CD4-positive, alpha-beta memory T cell (primary cell): ENCODE results near the gene MTTP. TPM values are rescaled to one million over a fixed set of nuclear protein-coding genes. Genes with fewer than 3 reads are reported as not detected.

Source experiments
- CTCF ChIA-PET: fragments of 350-600 bp; sonication (Branson Sonifier 250); formaldehyde crosslinking; loops from one replicate; lab custom pipeline; 2021; ENCODE audit warnings: inconsistent platforms; ENCODE audit not compliant: partially characterized antibody; lab: Charles Lee
- POLR2A ChIA-PET: fragments of 350-600 bp; sonication (Branson Sonifier 250); formaldehyde crosslinking; loops from one replicate; lab custom pipeline; 2021; ENCODE audit not compliant: partially characterized antibody; lab: Charles Lee
- DNase-seq, 5 donors: peaks; one replicate each; pipeline versions ENCODE4 v3.0.0 to v3.0.0-alpha.2; 2020 to 2022; ENCODE audit warnings: mixed read lengths in 1 of 5
- H3K27ac ChIP-seq: one replicate; pipeline ENCODE4 v1.7.0; 2013; ENCODE audit warnings: low read depth, low read length
- H3K27me3 ChIP-seq: 2 replicates; pipeline ENCODE4 v1.7.0; 2013; ENCODE audit warnings: mild to moderate bottlenecking, low read length, moderate library complexity; ENCODE audit not compliant: insufficient read depth
- H3K36me3 ChIP-seq: 2 replicates; pipeline ENCODE4 v1.7.0; 2013; ENCODE audit warnings: mild to moderate bottlenecking, low read length, moderate library complexity; ENCODE audit not compliant: insufficient read depth
- H3K4me1 ChIP-seq: 2 replicates; pipeline ENCODE4 v1.7.0; 2013; ENCODE audit warnings: mild to moderate bottlenecking, low read length, moderate library complexity; ENCODE audit not compliant: insufficient read depth
- H3K4me3 ChIP-seq, 2 donors: one replicate each; pipeline ENCODE4 v1.7.0; 2013; ENCODE audit warnings: low read length in 2 of 2, mild to moderate bottlenecking in 1 of 2
- H3K9me3 ChIP-seq, 2 donors: one replicate each; pipeline ENCODE4 v1.7.0; 2013; ENCODE audit warnings: low read length in 2 of 2, control low read depth in 1 of 2; ENCODE audit not compliant: control insufficient read depth in 1 of 2
- H3K27ac Mint-ChIP-seq, 7 donors: one replicate each; pipeline ENCODE4 v1.8.0; 2020 to 2021; ENCODE audit warnings: mixed read lengths in 7 of 7, mild to moderate bottlenecking in 6 of 7, inconsistent platforms in 3 of 7, moderate library complexity in 3 of 7
- H3K27me3 Mint-ChIP-seq, 2 donors: one replicate each; pipeline ENCODE4 v1.8.0; 2020 to 2021; ENCODE audit warnings: mixed read lengths in 2 of 2
- H3K36me3 Mint-ChIP-seq, 2 donors: one replicate each; pipeline ENCODE4 v1.8.0; 2020 to 2021; ENCODE audit warnings: mixed read lengths in 2 of 2, inconsistent platforms in 1 of 2, mild to moderate bottlenecking in 1 of 2
- H3K4me1 Mint-ChIP-seq, 4 donors: one replicate each; pipeline ENCODE4 v1.8.0; 2020 to 2021; ENCODE audit warnings: mixed read lengths in 4 of 4, mild to moderate bottlenecking in 1 of 4
- H3K4me3 Mint-ChIP-seq, 8 donors: one replicate each; pipeline ENCODE4 v1.8.0; 2020 to 2021; ENCODE audit warnings: mixed read lengths in 8 of 8, mild to moderate bottlenecking in 7 of 8, moderate library complexity in 6 of 8, inconsistent platforms in 3 of 8
- H3K9me3 Mint-ChIP-seq, 8 donors: one replicate each; pipeline ENCODE4 v1.8.0; 2020 to 2021; ENCODE audit warnings: mixed read lengths in 8 of 8, mild to moderate bottlenecking in 5 of 8, inconsistent platforms in 3 of 8, moderate library complexity in 1 of 8
- intact Hi-C: fragments of 100-400 bp; cut with micrococcal nuclease; formaldehyde crosslinking; loops from one replicate; pipeline ENCODE4 v1.15.1; 2023
- polyA plus RNA-seq, 2 donors: library from polyadenylated mRNA; unstranded; fragments of 300-500 nt; fragmentation: Illumina TruSeq; gene quantifications; one replicate each; pipeline ENCODE4 v1.2.3, GENCODE V29; 2021
- total RNA-seq, 2 experiments: library from RNA; stranded (reverse); gene quantifications; one replicate each; pipeline ENCODE4 v1.2.3, GENCODE V29; 2021

Gene MTTP
- total and polyA plus RNA-seq, 4 experiments from 2014 or later: 0.67 TPM; not detected in 3

DNA sequence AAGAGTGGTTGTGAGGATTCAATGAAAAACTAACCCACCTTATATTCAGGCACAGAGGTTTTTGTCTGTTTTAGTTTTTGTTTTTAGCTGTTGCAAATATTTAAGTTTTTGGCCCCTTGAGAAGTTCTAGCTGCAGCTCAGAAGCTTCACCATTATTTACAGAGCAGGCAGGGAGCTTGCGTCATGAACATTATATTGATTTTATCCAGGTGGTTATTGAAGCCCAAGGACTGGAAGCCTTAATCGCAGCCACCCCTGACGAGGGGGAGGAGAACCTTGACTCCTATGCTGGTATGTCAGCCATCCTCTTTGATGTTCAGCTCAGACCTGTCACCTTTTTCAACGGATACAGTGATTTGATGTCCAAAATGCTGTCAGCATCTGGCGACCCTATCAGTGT, 38.1 kb downstream of the MTTP start:
- Mint-ChIP-seq H3K27me3 (peaks cover 6 to 15% of the 10 kb centered on the region in 2 donors), H3K4me1 (no peaks in the 10 kb centered on the region), H3K27ac (no peak overlapping the region), H3K9me3 (no peaks in the 10 kb centered on the region), H3K4me3 (no peak overlapping the region), H3K36me3 (no peaks in the 10 kb centered on the region)
- Histone ChIP-seq H3K9me3 (no peaks in the 10 kb centered on the region), H3K27me3 (no peaks in the 10 kb centered on the region), H3K4me3 (no peak overlapping the region), H3K27ac (no peak overlapping the region), H3K4me1 (no peaks in the 10 kb centered on the region), H3K36me3 (no peaks in the 10 kb centered on the region)
- CTCF ChIA-PET: interaction anchor here (1.0 kb wide), 1 partner anchor 11 kb away, joined by 3 read pairs; no protein-coding TSS in a partner anchor
- no peak for DNase-seq
- POLR2A ChIA-PET: no interaction called here
- intact Hi-C loops: no loop called here

DNA sequence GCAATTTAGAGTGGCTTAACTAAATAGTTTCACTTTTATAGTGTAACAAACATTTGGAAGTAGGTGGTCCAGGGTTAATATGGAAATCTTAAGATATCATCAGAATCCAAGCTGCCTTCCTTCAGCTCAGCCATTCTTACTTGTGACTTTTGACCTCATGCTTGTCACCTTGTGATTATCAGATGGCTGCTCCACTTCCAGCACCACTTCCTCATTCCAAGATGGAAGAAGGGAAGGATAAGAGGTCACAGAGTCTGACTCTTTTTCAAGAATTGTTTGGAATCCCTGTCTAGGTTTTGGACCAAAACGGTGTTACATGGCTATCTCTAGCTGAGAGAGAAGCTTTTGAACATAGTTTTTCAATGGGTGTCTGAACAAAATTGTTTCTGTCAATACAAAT, 39.9 kb downstream of the MTTP start:
- CTCF ChIA-PET: no interaction called here
- no peak overlapping the region for H3K4me3 Mint-ChIP-seq
- peaks cover 9 to 16% of the 10 kb centered on the region in 2 donors for H3K27me3 Mint-ChIP-seq

DNA sequence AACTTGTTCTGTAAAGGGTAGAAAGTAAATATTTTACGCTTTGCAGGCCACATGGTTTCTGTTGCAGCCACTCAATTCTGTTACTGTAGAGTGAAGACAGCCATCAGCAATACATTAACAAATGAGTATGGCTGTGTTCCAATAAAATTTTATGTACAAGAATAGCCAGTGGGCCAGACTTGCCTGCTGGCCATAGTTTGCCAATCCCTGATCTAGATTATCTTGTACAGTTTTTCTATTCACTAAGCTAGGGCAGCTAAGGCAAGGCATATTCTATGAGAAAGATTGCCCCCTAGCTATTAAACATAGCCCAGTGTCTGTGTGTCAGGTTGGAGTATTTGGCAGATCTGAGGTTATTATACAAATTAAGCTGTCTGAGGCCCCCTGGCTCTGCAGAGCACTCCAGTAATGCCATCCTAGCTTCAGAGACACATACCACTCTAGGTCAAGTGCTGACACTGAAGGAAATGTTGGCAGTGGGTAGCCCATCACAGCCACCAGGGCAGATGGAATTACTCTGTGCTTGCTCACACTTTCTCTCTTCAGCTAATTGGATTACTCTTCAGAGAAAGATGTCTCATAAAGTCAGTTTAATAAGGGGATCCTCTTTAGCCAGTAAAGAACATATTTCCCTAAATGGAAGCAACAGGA, 40.7 kb downstream of the MTTP start:
- H3K9me3 ChIP-seq: no peaks in the 10 kb centered on the region
- POLR2A ChIA-PET: no interaction called here
- Mint-ChIP-seq H3K27me3 (peaks cover 9 to 16% of the 10 kb centered on the region in 2 donors), H3K27ac (no peak overlapping the region), H3K4me3 (no peak overlapping the region), H3K36me3 (no peaks in the 10 kb centered on the region), H3K9me3 (no peaks in the 10 kb centered on the region), H3K4me1 (no peaks in the 10 kb centered on the region)
- DNase-seq: no peak
- CTCF ChIA-PET: no interaction called here
- no peak overlapping the region for H3K4me3 ChIP-seq
- intact Hi-C loops: no loop called here
- H3K36me3 ChIP-seq: no peaks in the 10 kb centered on the region
- no peak overlapping the region for H3K27ac ChIP-seq
- no peaks in the 10 kb centered on the region for H3K27me3 ChIP-seq
- H3K4me1 ChIP-seq: no peaks in the 10 kb centered on the region

More for the DNA sequence above, 39.9 kb downstream of the MTTP start:
- no peak for DNase-seq
- Histone ChIP-seq H3K9me3 (no peaks in the 10 kb centered on the region), H3K36me3 (no peaks in the 10 kb centered on the region), H3K27ac (no peak overlapping the region), H3K4me3 (no peak overlapping the region), H3K27me3 (no peaks in the 10 kb centered on the region), H3K4me1 (no peaks in the 10 kb centered on the region)
- Mint-ChIP-seq H3K36me3 (no peaks in the 10 kb centered on the region), H3K9me3 (no peaks in the 10 kb centered on the region), H3K27ac (no peak overlapping the region), H3K4me1 (no peaks in the 10 kb centered on the region)
- intact Hi-C loops: no loop called here
- POLR2A ChIA-PET: no interaction called here

DNA sequence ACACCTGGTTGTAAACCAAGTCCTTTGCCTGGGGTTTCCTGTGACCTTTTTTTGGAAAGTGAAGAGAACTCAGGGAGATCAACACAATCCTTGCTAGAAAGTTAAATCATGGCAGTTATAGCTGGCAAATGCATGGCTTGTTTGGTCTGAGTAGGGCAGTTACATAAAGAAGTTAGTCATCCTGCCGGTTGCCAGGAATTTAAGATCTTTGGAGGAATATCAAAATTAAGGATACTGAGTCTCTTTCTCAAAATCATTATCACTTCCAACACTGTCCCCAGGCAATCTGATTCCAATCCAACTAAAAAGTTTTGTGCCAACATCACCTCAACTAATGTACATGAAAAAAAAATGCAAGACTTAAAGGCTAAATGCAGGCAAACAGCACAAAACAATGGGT, 42.8 kb downstream of the MTTP start:
- CTCF ChIA-PET: no interaction called here
- intact Hi-C loops: no loop called here
- Histone ChIP-seq H3K36me3 (no peaks in the 10 kb centered on the region), H3K4me1 (no peaks in the 10 kb centered on the region), H3K9me3 (no peaks in the 10 kb centered on the region), H3K27ac (no peak overlapping the region), H3K4me3 (no peak overlapping the region), H3K27me3 (no peaks in the 10 kb centered on the region)
- Mint-ChIP-seq H3K36me3 (no peaks in the 10 kb centered on the region), H3K4me3 (no peak overlapping the region), H3K4me1 (no peaks in the 10 kb centered on the region), H3K27me3 (peaks cover 8 to 13% of the 10 kb centered on the region in 2 donors), H3K27ac (no peak overlapping the region), H3K9me3 (no peaks in the 10 kb centered on the region)
- POLR2A ChIA-PET: no interaction called here
- no peak for DNase-seq

DNA sequence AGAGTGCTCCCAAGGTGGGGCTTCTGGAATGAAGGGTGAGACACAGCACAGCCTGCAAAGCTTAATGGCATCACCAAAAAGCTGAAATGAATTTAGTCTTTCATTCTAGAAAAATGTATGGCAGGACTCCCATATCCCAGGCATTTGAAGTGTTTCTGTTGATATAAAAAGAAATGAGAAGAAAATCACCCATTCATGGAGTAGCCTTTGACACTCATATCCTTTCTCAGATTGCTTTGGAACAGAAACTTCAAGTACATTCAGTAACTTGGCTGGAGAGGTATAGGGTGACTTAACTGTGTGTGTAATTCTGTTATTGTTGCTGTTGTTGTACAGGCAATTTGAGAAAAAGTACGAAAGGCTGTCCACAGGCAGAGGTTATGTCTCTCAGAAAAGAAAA, 47.7 kb downstream of the MTTP start:
- peaks cover 6 to 7% of the 10 kb centered on the region in 2 donors for H3K27me3 Mint-ChIP-seq

DNA sequence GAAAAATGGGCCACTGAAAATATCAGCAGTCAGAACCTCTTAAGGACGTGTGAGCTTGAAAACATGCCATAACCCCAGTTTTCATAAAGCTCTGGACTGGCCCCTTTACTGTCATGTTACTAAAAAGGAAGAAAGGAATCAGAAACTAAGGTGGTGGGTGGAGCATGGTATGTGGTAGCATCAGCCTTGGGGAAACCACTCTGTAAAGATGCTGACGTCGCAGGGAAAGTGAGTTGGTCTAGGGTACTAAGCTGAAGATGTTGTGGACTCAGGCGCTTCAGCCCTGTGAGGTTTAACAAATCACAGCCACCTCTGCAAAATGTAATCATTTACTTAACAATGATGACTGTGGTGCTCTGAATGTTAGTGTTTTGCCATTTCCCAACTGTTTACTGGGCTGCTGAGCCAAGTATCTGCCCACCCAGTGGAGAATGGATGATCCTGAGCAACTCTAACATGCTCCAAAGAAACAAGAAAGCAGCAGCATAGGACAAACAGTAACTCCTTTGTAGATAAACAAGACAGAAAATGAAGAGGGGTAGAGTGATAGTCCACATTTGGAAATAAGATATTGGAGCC, 49.6 kb downstream of the MTTP start:
- H3K9me3 Mint-ChIP-seq: no peaks in the 10 kb centered on the region
- no peak for DNase-seq
- no peak overlapping the region for H3K27ac Mint-ChIP-seq
- H3K27me3 Mint-ChIP-seq: peaks cover 0 to 2% of the 10 kb centered on the region in 2 donors
- Histone ChIP-seq H3K27me3 (no peaks in the 10 kb centered on the region), H3K36me3 (no peaks in the 10 kb centered on the region), H3K4me1 (no peaks in the 10 kb centered on the region), H3K27ac (no peak overlapping the region), H3K4me3 (no peak overlapping the region), H3K9me3 (no peaks in the 10 kb centered on the region)
- no peak overlapping the region for H3K4me3 Mint-ChIP-seq
- POLR2A ChIA-PET: no interaction called here
- H3K4me1 Mint-ChIP-seq: peaks cover 0 to 4% (median 0%) of the 10 kb centered on the region in 4 donors
- no peaks in the 10 kb centered on the region for H3K36me3 Mint-ChIP-seq
- intact Hi-C loops: no loop called here
- CTCF ChIA-PET: interaction anchor here (1.1 kb wide), 1 partner anchor 12 kb away, joined by 3 read pairs; no protein-coding TSS in a partner anchor

More for the DNA sequence above, 47.7 kb downstream of the MTTP start:
- Histone ChIP-seq H3K27me3 (no peaks in the 10 kb centered on the region), H3K36me3 (no peaks in the 10 kb centered on the region), H3K27ac (no peak overlapping the region), H3K9me3 (no peaks in the 10 kb centered on the region), H3K4me3 (no peak overlapping the region), H3K4me1 (no peaks in the 10 kb centered on the region)
- Mint-ChIP-seq H3K36me3 (no peaks in the 10 kb centered on the region), H3K4me1 (peaks cover 0 to 4% (median 0%) of the 10 kb centered on the region in 4 donors), H3K4me3 (no peak overlapping the region), H3K9me3 (no peaks in the 10 kb centered on the region), H3K27ac (no peak overlapping the region)
- no peak for DNase-seq
- CTCF ChIA-PET: no interaction called here
- POLR2A ChIA-PET: no interaction called here
- intact Hi-C loops: no loop called here

DNA sequence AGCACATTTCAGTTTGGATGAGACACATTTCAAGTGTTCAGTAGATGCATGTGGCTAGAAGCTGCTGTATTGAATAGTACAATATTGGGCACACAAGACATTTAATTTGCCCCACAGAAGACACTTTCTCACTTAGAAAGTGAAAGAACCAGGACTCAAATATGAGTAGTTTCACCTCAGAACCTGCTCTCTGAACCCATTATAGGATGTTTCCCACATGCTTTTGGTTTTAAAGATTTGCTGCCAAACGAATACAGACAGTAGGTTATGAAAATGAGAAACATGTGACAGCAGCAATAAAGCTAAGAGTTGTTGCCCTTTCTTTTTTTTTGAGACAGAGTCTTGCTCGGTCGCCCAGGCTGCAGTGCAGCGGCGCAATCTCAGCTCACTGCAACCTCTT, 50.7 kb downstream of the MTTP start:
- Mint-ChIP-seq H3K36me3 (no peaks in the 10 kb centered on the region), H3K27ac (no peak overlapping the region), H3K4me1 (peaks cover 0 to 4% (median under 1%) of the 10 kb centered on the region in 4 donors), H3K9me3 (no peaks in the 10 kb centered on the region), H3K4me3 (no peak overlapping the region), H3K27me3 (peaks cover 0 to 4% of the 10 kb centered on the region in 2 donors)
- Histone ChIP-seq H3K36me3 (no peaks in the 10 kb centered on the region), H3K4me1 (no peaks in the 10 kb centered on the region), H3K9me3 (no peaks in the 10 kb centered on the region), H3K27ac (no peak overlapping the region), H3K27me3 (no peaks in the 10 kb centered on the region), H3K4me3 (no peak overlapping the region)
- CTCF ChIA-PET: no interaction called here
- DNase-seq: no peak
- intact Hi-C loops: no loop called here
- POLR2A ChIA-PET: no interaction called here
